Caco-2 (cell line): ENCODE measurements around the gene SLC6A13. TPM values are rescaled to one million over a fixed set of nuclear protein-coding genes. Genes with fewer than 3 reads are reported as not detected.

Experiments
- BruUV-seq: library from RNA; stranded (reverse); fragments of 400-500 nt; replicated peaks from 2 replicates; lab custom pipeline; 2021; lab: Mats Ljungman, UMichigan
- CTCF ChIA-PET: fragments of 300-600 bp; sonication (Branson Sonifier 250); formaldehyde crosslinking; loops from one replicate; lab custom pipeline; 2022; ENCODE audit warnings: antibody characterized with exemption; lab: Charles Lee
- POLR2A ChIA-PET: fragments of 300-600 bp; sonication (Branson Sonifier 250); formaldehyde crosslinking; loops from one replicate; lab custom pipeline; 2022; ENCODE audit warnings: antibody characterized with exemption; lab: Charles Lee
- DNase-seq, 2 experiments: peaks; one replicate each; pipeline versions ENCODE4 v3.0.0 to v3.0.0-alpha.2; 2020 to 2022
- H3K27me3 ChIP-seq: replicated peaks from 2 replicates; pipeline ENCODE4 v1.6.0; 2011; ENCODE audit warnings: low read length; ENCODE audit not compliant: control insufficient read depth, insufficient read depth
- H3K36me3 ChIP-seq: 2 replicates; pipeline ENCODE4 v1.5.1; 2011; ENCODE audit warnings: low read length; ENCODE audit not compliant: control insufficient read depth, insufficient read depth
- H3K4me1 ChIP-seq: fragments of 250-450 bp; sonication (Bioruptor Pico); 2 replicates; pipeline ENCODE4 v1.5.1; 2020; ENCODE audit warnings: mild to moderate bottlenecking
- H3K4me3 ChIP-seq: 2 replicates; pipeline ENCODE4 v1.5.1; 2011; ENCODE audit warnings: low read depth, mild to moderate bottlenecking, control low read depth, low read length
- H3K9me3 ChIP-seq: fragments of 250-450 bp; sonication (Bioruptor Pico); 2 replicates; pipeline ENCODE4 v1.5.1; 2020; ENCODE audit warnings: mild to moderate bottlenecking, moderate library complexity
- H3K27ac Mint-ChIP-seq: one replicate; pipeline ENCODE4 v1.8.0; 2022; ENCODE audit warnings: mixed read lengths; ENCODE audit not compliant: unreplicated experiment
- H3K27me3 Mint-ChIP-seq: one replicate; pipeline ENCODE4 v1.8.0; 2022; ENCODE audit warnings: mixed read lengths; ENCODE audit not compliant: insufficient read depth, unreplicated experiment
- H3K36me3 Mint-ChIP-seq: one replicate; pipeline ENCODE4 v1.8.0; 2022; ENCODE audit warnings: mild to moderate bottlenecking, mixed read lengths; ENCODE audit not compliant: insufficient read depth, unreplicated experiment
- H3K4me1 Mint-ChIP-seq: one replicate; pipeline ENCODE4 v1.8.0; 2022; ENCODE audit warnings: low read depth, mixed read lengths; ENCODE audit not compliant: unreplicated experiment
- H3K4me3 Mint-ChIP-seq: one replicate; pipeline ENCODE4 v1.8.0; 2022; ENCODE audit warnings: mild to moderate bottlenecking, moderate library complexity, mixed read lengths; ENCODE audit not compliant: unreplicated experiment
- H3K9me3 Mint-ChIP-seq: one replicate; pipeline ENCODE4 v1.8.0; 2022; ENCODE audit warnings: mixed read lengths; ENCODE audit not compliant: unreplicated experiment
- intact Hi-C: fragments of 100-400 bp; cut with micrococcal nuclease; formaldehyde crosslinking; loops from one replicate; pipeline ENCODE4 v1.10.0; 2022; ENCODE audit not compliant: unreplicated experiment
- total RNA-seq: library from RNA; stranded (reverse); gene quantifications from 2 replicates; pipeline ENCODE4 v1.2.3, GENCODE V29; 2022
- TF ChIP-seq, protein P1 (sequence below), 2 experiments: fragments of 200-600 bp in 1 of 2; IDR thresholded peaks; 1 replicate in 1 of 2; 2 replicates in 1 of 2; pipeline versions ENCODE4 v1.5.1 to v1.8.0; 2011 to 2022; ENCODE audit warnings: antibody characterized with exemption in 1 of 2, control low read depth in 1 of 2, inconsistent platforms in 1 of 2, low read depth in 1 of 2, low read length in 1 of 2, mild to moderate bottlenecking in 1 of 2, moderate library complexity in 1 of 2; ENCODE audit not compliant: insufficient read depth in 1 of 2, severe bottlenecking in 1 of 2, unreplicated experiment in 1 of 2

Gene SLC6A13
- total RNA-seq, 1 experiment from 2014 or later = 1.0 TPM

DNA sequence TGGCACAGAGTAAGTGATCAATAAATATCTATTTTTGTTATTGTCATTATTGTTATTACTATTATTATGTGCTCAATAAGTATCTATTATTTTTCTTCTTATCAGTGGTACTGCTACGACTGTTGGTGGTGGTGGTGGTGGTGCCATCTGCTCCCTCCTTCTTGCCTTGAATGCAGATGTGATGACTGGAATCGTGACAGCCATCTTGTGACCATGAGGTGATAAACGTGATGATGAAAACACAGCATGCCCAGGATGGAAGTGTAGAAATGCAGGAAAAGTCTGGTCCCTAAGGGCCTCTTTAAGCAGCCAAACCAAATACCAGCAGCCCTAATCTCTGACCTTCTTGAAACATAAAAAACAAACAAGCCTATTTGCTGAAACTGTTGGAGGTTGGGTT is 71.1 kb downstream of the SLC6A13 start:
- peaks cover 12% of the 10 kb centered on the region for H3K27me3 Mint-ChIP-seq
- H3K36me3 Mint-ChIP-seq = no peaks in the 10 kb centered on the region
- no peaks in the 10 kb centered on the region for H3K9me3 Mint-ChIP-seq
- ChIA-PET POLR2A (no interaction called here), CTCF (no interaction called here)
- TF ChIP-seq, protein P1, sequence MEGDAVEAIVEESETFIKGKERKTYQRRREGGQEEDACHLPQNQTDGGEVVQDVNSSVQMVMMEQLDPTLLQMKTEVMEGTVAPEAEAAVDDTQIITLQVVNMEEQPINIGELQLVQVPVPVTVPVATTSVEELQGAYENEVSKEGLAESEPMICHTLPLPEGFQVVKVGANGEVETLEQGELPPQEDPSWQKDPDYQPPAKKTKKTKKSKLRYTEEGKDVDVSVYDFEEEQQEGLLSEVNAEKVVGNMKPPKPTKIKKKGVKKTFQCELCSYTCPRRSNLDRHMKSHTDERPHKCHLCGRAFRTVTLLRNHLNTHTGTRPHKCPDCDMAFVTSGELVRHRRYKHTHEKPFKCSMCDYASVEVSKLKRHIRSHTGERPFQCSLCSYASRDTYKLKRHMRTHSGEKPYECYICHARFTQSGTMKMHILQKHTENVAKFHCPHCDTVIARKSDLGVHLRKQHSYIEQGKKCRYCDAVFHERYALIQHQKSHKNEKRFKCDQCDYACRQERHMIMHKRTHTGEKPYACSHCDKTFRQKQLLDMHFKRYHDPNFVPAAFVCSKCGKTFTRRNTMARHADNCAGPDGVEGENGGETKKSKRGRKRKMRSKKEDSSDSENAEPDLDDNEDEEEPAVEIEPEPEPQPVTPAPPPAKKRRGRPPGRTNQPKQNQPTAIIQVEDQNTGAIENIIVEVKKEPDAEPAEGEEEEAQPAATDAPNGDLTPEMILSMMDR (IDR thresholded peaks at IDR 0.05; ENCODE audit: insufficient read depth in 1 of 2, low read depth in 1 of 2, low read length in 1 of 2, severe bottlenecking in 1 of 2, unreplicated experiment in 1 of 2) = no peak
- Histone ChIP-seq H3K27me3 (no peaks in the 10 kb centered on the region), H3K9me3 (no peaks in the 10 kb centered on the region), H3K4me1 (no peaks in the 10 kb centered on the region), H3K36me3 (no peaks in the 10 kb centered on the region), H3K4me3 (no peak overlapping the region)
- intact Hi-C loops = no loop called here
- no TSS peak for BruUV-seq
- no peaks in the 10 kb centered on the region for H3K4me1 Mint-ChIP-seq
- no peak for DNase-seq
- no peak overlapping the region for H3K4me3 Mint-ChIP-seq
- H3K27ac Mint-ChIP-seq = no peak overlapping the region

DNA sequence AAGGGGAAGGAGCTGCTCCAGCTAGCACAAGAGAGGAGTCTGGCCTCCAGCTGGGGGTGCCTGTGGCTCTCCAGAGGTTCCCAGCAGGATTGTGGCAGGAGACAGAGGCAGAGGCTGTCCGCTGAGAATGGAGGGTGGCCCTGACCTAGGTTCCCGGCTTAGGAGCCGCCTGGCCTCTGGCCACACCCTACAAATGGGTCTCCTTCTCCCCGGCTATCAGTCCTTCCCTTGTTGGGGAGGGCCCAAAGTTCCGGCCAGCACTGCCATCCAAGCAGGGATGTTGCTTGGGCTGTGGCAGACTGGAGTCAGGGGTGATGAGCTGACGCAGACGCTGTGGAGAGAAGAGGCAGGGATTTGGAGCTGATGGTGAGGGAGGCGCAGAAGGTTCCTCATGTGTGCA is 71.8 kb downstream of the SLC6A13 start:
- DNase-seq = no peak
- Histone ChIP-seq H3K36me3 (no peaks in the 10 kb centered on the region), H3K4me1 (no peaks in the 10 kb centered on the region), H3K9me3 (no peaks in the 10 kb centered on the region), H3K4me3 (no peak overlapping the region), H3K27me3 (no peaks in the 10 kb centered on the region)
- TF ChIP-seq, protein P1 (IDR thresholded peaks at IDR 0.05; ENCODE audit: insufficient read depth in 1 of 2, low read depth in 1 of 2, low read length in 1 of 2, severe bottlenecking in 1 of 2, unreplicated experiment in 1 of 2) = no peak
- intact Hi-C loops = no loop called here
- Mint-ChIP-seq H3K36me3 (no peaks in the 10 kb centered on the region), H3K4me3 (no peak overlapping the region), H3K27me3 (peaks cover 12% of the 10 kb centered on the region), H3K9me3 (no peaks in the 10 kb centered on the region), H3K27ac (no peak overlapping the region), H3K4me1 (no peaks in the 10 kb centered on the region)
- POLR2A ChIA-PET = no interaction called here
- CTCF ChIA-PET = no interaction called here
- BruUV-seq = no TSS peak

DNA sequence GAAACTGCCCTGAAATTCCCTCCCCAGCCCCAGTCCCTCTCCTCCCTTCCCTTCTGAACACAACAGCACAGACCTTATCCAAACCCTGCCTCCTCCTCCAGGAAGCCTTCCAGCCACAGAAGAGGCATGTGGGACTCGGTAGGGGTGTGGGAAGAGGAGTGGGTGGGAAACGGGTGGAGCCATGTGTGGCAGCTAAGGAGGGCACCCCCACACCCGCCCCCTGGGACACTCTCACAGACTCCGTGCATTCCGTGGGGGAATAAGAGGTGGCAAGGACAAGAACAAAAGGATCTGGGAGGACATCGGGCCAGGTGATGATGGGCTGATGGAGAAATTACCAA is 73.0 kb downstream of the SLC6A13 start:
- Mint-ChIP-seq H3K27me3 (peaks cover 12% of the 10 kb centered on the region), H3K9me3 (no peaks in the 10 kb centered on the region), H3K36me3 (no peaks in the 10 kb centered on the region), H3K4me3 (no peak overlapping the region), H3K27ac (no peak overlapping the region), H3K4me1 (no peaks in the 10 kb centered on the region)
- no peaks in the 10 kb centered on the region for H3K4me1 ChIP-seq
- H3K4me3 ChIP-seq = no peak overlapping the region
- H3K9me3 ChIP-seq = no peaks in the 10 kb centered on the region
- TF ChIP-seq, protein P1 (IDR thresholded peaks at IDR 0.05; ENCODE audit: insufficient read depth in 1 of 2, low read depth in 1 of 2, low read length in 1 of 2, severe bottlenecking in 1 of 2, unreplicated experiment in 1 of 2) = no peak
- H3K27me3 ChIP-seq = no peaks in the 10 kb centered on the region
- BruUV-seq = no TSS peak
- DNase-seq = no peak
- POLR2A ChIA-PET = no interaction called here
- intact Hi-C loops = no loop called here
- H3K36me3 ChIP-seq = no peaks in the 10 kb centered on the region
- CTCF ChIA-PET = no interaction called here
